Gastroesophageal sphincter (tissue), 3 donors: Measurements from ENCODE around the gene DHX35.

Source experiments
- CTCF ChIP-seq, 4 experiments: fragments of 200-600 bp in 2 of 4; fragments of 450-650 bp in 2 of 4; sonication (generic) in 1 of 4; IDR thresholded peaks; one replicate each; pipeline ENCODE4 v1.5.1; 2017 to 2019; ENCODE audit warnings: antibody characterized with exemption in 4 of 4, mild to moderate bottlenecking in 2 of 4, moderate library complexity in 2 of 4
- POLR2AphosphoS5 ChIP-seq: sonication (generic); formaldehyde crosslinking; IDR thresholded peaks from one replicate; pipeline ENCODE4 v1.6.1; 2017; ENCODE audit warnings: antibody characterized with exemption

GRCh38 chr20:39081255-39081654, 119.1 kb downstream of the DHX35 start:
- no peak for TF ChIP-seq POLR2AphosphoS5
- TF ChIP-seq CTCF (IDR thresholded peaks at IDR 0.05), result peak; percentile 83 to 95 (median 91)
